Panc1 (cell line): ENCODE results near the gene GMPPA. TPM values are rescaled to one million over a fixed set of nuclear protein-coding genes. Genes with fewer than 3 reads are reported as not detected.

ENCODE experiments used
- ATAC-seq: fragments of 200-7000 bp; cut with Tn5 transposase; 2 replicates; pipeline ENCODE4 v1.9.1; 2020; ENCODE audit warnings: mild to moderate bottlenecking, moderate library complexity
- BruUV-seq: library from RNA; stranded (reverse); fragments of 400-500 nt; replicated peaks from 2 replicates; lab custom pipeline; 2021; lab: Mats Ljungman, UMichigan
- CTCF ChIA-PET: fragments of 300-600 bp; sonication (Branson Sonifier 250); formaldehyde crosslinking; loops from one replicate; lab custom pipeline; 2022; ENCODE audit warnings: antibody characterized with exemption; lab: Charles Lee
- POLR2A ChIA-PET: fragments of 300-600 bp; sonication (Branson Sonifier 250); formaldehyde crosslinking; loops from one replicate; lab custom pipeline; 2022; ENCODE audit warnings: antibody characterized with exemption; lab: Charles Lee
- DNase-seq: peaks from one replicate; pipeline ENCODE4 v3.0.0-alpha.2; 2010; ENCODE audit warnings: low read depth, low spot score
- H3K27ac ChIP-seq: 2 replicates; pipeline ENCODE4 v1.5.1; 2011; ENCODE audit warnings: mild to moderate bottlenecking, low read length, inconsistent platforms
- H3K27me3 ChIP-seq: fragments of 200-500 bp; sonication (Bioruptor generic); 2 replicates; pipeline ENCODE4 v1.6.0; 2014; ENCODE audit warnings: low read length, inconsistent platforms; ENCODE audit not compliant: control insufficient read depth, insufficient read depth
- H3K36me3 ChIP-seq: fragments of 200-500 bp; sonication (Bioruptor generic); 2 replicates; pipeline ENCODE4 v1.5.1; 2014; ENCODE audit warnings: inconsistent platforms, mild to moderate bottlenecking, low read length, moderate library complexity; ENCODE audit not compliant: control insufficient read depth, insufficient read depth
- H3K4me1 ChIP-seq: 2 replicates; pipeline ENCODE4 v1.5.1; 2011; ENCODE audit warnings: inconsistent platforms, mild to moderate bottlenecking, low read length, moderate library complexity; ENCODE audit not compliant: control insufficient read depth, insufficient read depth
- H3K4me3 ChIP-seq, 2 experiments: 2 replicates each; pipeline ENCODE4 v1.5.1; 2011 to 2012; ENCODE audit warnings: low read depth in 2 of 2, low read length in 2 of 2, mild to moderate bottlenecking in 2 of 2, inconsistent platforms in 1 of 2, moderate library complexity in 1 of 2
- H3K9me3 ChIP-seq: fragments of 200-500 bp; sonication (Bioruptor generic); 2 replicates; pipeline ENCODE4 v1.5.1; 2014; ENCODE audit warnings: low read depth, mild to moderate bottlenecking, inconsistent platforms, low read length, moderate library complexity; ENCODE audit not compliant: control insufficient read depth, insufficient read depth
- CTCF ChIP-seq: fragments of 450-650 bp; IDR thresholded peaks from 2 replicates; pipeline ENCODE4 v1.5.1; 2017; ENCODE audit warnings: mild to moderate bottlenecking
- POLR2AphosphoS5 ChIP-seq: IDR thresholded peaks from 2 replicates; pipeline ENCODE4 v1.6.1; 2012; ENCODE audit warnings: mild to moderate bottlenecking, low read depth, low read length, moderate library complexity
- SIN3A ChIP-seq: IDR thresholded peaks from 2 replicates; pipeline ENCODE4 v1.6.1; 2012; ENCODE audit warnings: low read depth, mild to moderate bottlenecking, low read length, moderate library complexity, borderline replicate concordance; ENCODE audit not compliant: insufficient read depth
- TCF7L2 ChIP-seq: IDR thresholded peaks from 2 replicates; pipeline ENCODE4 v1.6.1; 2011; ENCODE audit warnings: mild to moderate bottlenecking, low read depth, low read length, inconsistent platforms
- in situ Hi-C: cut with HindIII; loops from 2 replicates; pipeline ENCODE4 v1.10.0; 2016; ENCODE audit warnings: low sequenced_read_pairs, low pct_unique_long_range_greater_than_20kb
- intact Hi-C: fragments of 100-400 bp; cut with micrococcal nuclease; formaldehyde crosslinking; loops from one replicate; pipeline ENCODE4 v1.10.0; 2022; ENCODE audit not compliant: unreplicated experiment
- total RNA-seq: library from RNA; stranded (reverse); gene quantifications from one replicate; pipeline ENCODE4 v1.2.1, GENCODE V29; 2021; ENCODE audit not compliant: unreplicated experiment
- TF ChIP-seq, protein P1 (sequence below), 2 experiments: IDR thresholded peaks; 2 replicates each; pipeline ENCODE4 v1.6.1; 2011 to 2012; ENCODE audit warnings: low read depth in 2 of 2, control low read depth in 1 of 2, low read length in 1 of 2, mild to moderate bottlenecking in 1 of 2, moderate library complexity in 1 of 2; ENCODE audit not compliant: insufficient read depth in 1 of 2

Gene GMPPA
- total RNA-seq, 1 experiment from 2014 or later: 66.2 TPM

DNA sequence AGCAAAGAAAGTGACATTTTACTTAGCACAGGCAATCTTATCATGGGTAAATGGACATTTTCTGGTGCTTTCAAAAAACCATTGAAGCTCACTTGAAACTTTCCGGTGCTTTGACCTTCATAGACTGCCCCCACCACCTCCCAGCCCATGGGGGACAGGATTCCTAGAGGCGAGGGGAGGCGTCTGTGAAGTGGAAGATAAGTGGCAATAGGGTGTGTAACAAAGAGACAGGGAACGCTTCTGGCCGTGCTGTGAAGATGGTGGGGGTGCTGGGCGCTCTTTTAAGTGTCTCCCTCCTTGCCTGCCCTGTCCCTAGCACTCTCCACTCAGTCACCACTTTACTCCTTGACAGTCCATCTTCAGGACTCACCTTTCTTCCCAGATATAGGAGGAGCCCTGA, 23.4 kb upstream of the GMPPA start:
- ATAC-seq: no peak
- Histone ChIP-seq H3K9me3 (no peaks in the 10 kb centered on the region), H3K27ac (no peak overlapping the region), H3K4me3 (no peak overlapping the region), H3K27me3 (no peaks in the 10 kb centered on the region), H3K36me3 (no peaks in the 10 kb centered on the region), H3K4me1 (no peaks in the 10 kb centered on the region)
- intact Hi-C loops (loop anchor here (5.0 kb wide), 1 partner anchor 52 kb away; no protein-coding TSS in a partner anchor), in situ Hi-C loops (no loop called here)
- DNase-seq: no peak
- BruUV-seq: no TSS peak
- TF ChIP-seq SIN3A: no peak
- TF ChIP-seq, protein P1, sequence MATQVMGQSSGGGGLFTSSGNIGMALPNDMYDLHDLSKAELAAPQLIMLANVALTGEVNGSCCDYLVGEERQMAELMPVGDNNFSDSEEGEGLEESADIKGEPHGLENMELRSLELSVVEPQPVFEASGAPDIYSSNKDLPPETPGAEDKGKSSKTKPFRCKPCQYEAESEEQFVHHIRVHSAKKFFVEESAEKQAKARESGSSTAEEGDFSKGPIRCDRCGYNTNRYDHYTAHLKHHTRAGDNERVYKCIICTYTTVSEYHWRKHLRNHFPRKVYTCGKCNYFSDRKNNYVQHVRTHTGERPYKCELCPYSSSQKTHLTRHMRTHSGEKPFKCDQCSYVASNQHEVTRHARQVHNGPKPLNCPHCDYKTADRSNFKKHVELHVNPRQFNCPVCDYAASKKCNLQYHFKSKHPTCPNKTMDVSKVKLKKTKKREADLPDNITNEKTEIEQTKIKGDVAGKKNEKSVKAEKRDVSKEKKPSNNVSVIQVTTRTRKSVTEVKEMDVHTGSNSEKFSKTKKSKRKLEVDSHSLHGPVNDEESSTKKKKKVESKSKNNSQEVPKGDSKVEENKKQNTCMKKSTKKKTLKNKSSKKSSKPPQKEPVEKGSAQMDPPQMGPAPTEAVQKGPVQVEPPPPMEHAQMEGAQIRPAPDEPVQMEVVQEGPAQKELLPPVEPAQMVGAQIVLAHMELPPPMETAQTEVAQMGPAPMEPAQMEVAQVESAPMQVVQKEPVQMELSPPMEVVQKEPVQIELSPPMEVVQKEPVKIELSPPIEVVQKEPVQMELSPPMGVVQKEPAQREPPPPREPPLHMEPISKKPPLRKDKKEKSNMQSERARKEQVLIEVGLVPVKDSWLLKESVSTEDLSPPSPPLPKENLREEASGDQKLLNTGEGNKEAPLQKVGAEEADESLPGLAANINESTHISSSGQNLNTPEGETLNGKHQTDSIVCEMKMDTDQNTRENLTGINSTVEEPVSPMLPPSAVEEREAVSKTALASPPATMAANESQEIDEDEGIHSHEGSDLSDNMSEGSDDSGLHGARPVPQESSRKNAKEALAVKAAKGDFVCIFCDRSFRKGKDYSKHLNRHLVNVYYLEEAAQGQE (IDR thresholded peaks at IDR 0.05; ENCODE audit: insufficient read depth in 1 of 2, low read depth in 2 of 2, low read length in 1 of 2): no peak
- TF ChIP-seq TCF7L2: no peak
- no peak for TF ChIP-seq POLR2AphosphoS5
- CTCF ChIA-PET: interaction anchor here (0.6 to 1.2 kb wide), 4 partner anchors 10 to 74 kb away, joined by 3 to 12 read pairs (median 6); no protein-coding TSS in a partner anchor
- POLR2A ChIA-PET: no interaction called here

- TF ChIP-seq CTCF (peak; percentile 96), TCF7L2 (no peak)
- TF ChIP-seq, protein P1 (IDR thresholded peaks at IDR 0.05; ENCODE audit: insufficient read depth in 1 of 2, low read depth in 2 of 2, low read length in 1 of 2): no peak
- Histone ChIP-seq H3K36me3 (no peaks in the 10 kb centered on the region), H3K27ac (no peak overlapping the region), H3K9me3 (no peaks in the 10 kb centered on the region), H3K4me1 (no peaks in the 10 kb centered on the region), H3K4me3 (peak overlapping the region in 1 of 2 experiments; percentile 32; a peak in 1 of 4 replicates), H3K27me3 (no peaks in the 10 kb centered on the region)
- ChIA-PET POLR2A (no interaction called here), CTCF (interaction anchor here (0.6 to 1.2 kb wide), 5 partner anchors 11 to 54 kb away, joined by 3 to 9 read pairs (median 3); no protein-coding TSS in a partner anchor)
- no TSS peak for BruUV-seq
- DNase-seq (no peak), ATAC-seq (peak; percentile 88)
- intact Hi-C loops: loop anchor here (5.0 kb wide), 1 partner anchor 51 kb away; no protein-coding TSS in a partner anchor
- in situ Hi-C loops: no loop called here
These were observed 22.7 kb upstream of the GMPPA start for GRCh38 chr2:219475697-219476651.
